ENCODE data around the gene TRAPPC5. TPM values are rescaled to one million over a fixed set of nuclear protein-coding genes. Genes with fewer than 3 reads are reported as not detected.

The TRAPPC5 gene
- total RNA-seq (2021; fragmentation: NEBNext Ultra II Directional; extraction: Animal tissue kit (Norgen Biotek cat#: 25700)) = 100 to 1,000 TPM; 143 to 179 (median 159) TPM
- long read RNA-seq, full-length matches to known transcripts = 145 of 145 reads
- long read RNA-seq, partial matches to known transcripts = 0 of 145 reads
- long read RNA-seq, other reads (novel, unspliced or antisense) = 0 of 145 reads

- Mint-ChIP-seq H3K27me3 (ENCODE audit: insufficient read depth) (peaks cover 15% of the 10 kb centered on the region), H3K36me3 (ENCODE audit: low read depth) (peaks cover 5% of the 10 kb centered on the region; the same call in 1 of the 2 replicates), H3K27ac (peak within 1 kb of the TSS; percentile 80), H3K4me3 (peak within 1 kb of the TSS; percentile 89), H3K4me1 (ENCODE audit: low read depth) (peaks cover 13% of the 10 kb centered on the region), H3K9me3 (no peaks in the 10 kb centered on the region)
- TF ChIP-seq CTCF (IDR thresholded peaks at IDR 0.05) = peak; percentile 96
- peak; percentile 61 for DNase-seq
Observed at GRCh38 chr19:7680606-7681339, at the start of gene TRAPPC5. Gene TRAPPC5, plus strand, starts transcription at chr19:7680833. Its CDS starts 1,421 bp downstream, at chr19:7682254.

- peaks cover 10% of the 10 kb centered on the region for H3K36me3 Mint-ChIP-seq (ENCODE audit: low read depth)
- no peaks in the 10 kb centered on the region for H3K9me3 Mint-ChIP-seq
- DNase-seq = no peak
- H3K27me3 Mint-ChIP-seq (ENCODE audit: insufficient read depth) = no peaks in the 10 kb centered on the region; the same call in none of the 2 replicates
- TF ChIP-seq CTCF (IDR thresholded peaks at IDR 0.05) = no peak
- H3K4me1 Mint-ChIP-seq (ENCODE audit: low read depth) = peaks cover 26% of the 10 kb centered on the region
- no peak overlapping the region for H3K4me3 Mint-ChIP-seq
- H3K27ac Mint-ChIP-seq = no peak overlapping the region
Observed at GRCh38 chr19:7631577-7631976, 49.1 kb upstream of the TRAPPC5 start.

GRCh38 chr19:7632340-7633203 is 48.1 kb upstream of the TRAPPC5 start:
- TF ChIP-seq CTCF (IDR thresholded peaks at IDR 0.05) = no peak
- Mint-ChIP-seq H3K27ac (no peak overlapping the region), H3K4me1 (ENCODE audit: low read depth) (peaks cover 26% of the 10 kb centered on the region), H3K27me3 (ENCODE audit: insufficient read depth) (no peaks in the 10 kb centered on the region; the same call in none of the 2 replicates), H3K4me3 (no peak overlapping the region), H3K9me3 (no peaks in the 10 kb centered on the region), H3K36me3 (ENCODE audit: low read depth) (peaks cover 5% of the 10 kb centered on the region; the same call in 1 of the 2 replicates)
- no peak for DNase-seq

- Mint-ChIP-seq H3K4me3 (no peak within 1 kb of the TSS), H3K27ac (no peak within 1 kb of the TSS), H3K4me1 (ENCODE audit: low read depth) (peaks cover 19% of the 10 kb centered on the region), H3K27me3 (ENCODE audit: insufficient read depth) (peaks cover 4% of the 10 kb centered on the region), H3K9me3 (no peaks in the 10 kb centered on the region), H3K36me3 (ENCODE audit: low read depth) (peaks cover 5% of the 10 kb centered on the region; the same call in 1 of the 2 replicates)
- no peak for TF ChIP-seq CTCF (IDR thresholded peaks at IDR 0.05)
- DNase-seq = no peak
Observed at GRCh38 chr19:7633698-7634097, 46.9 kb upstream of the TRAPPC5 start, which contains the start of gene PCP2. Gene PCP2, minus strand, starts transcription at chr19:7633719. Its CDS starts 262 bp downstream, at chr19:7633457.

- TF ChIP-seq CTCF (IDR thresholded peaks at IDR 0.05) = no peak
- Mint-ChIP-seq H3K9me3 (peaks cover 4% of the 10 kb centered on the region; the same call in 1 of the 2 replicates), H3K27ac (no peak overlapping the region), H3K4me3 (no peak overlapping the region), H3K4me1 (ENCODE audit: low read depth) (peaks cover 3% of the 10 kb centered on the region), H3K27me3 (ENCODE audit: insufficient read depth) (peaks cover 4% of the 10 kb centered on the region), H3K36me3 (ENCODE audit: low read depth) (no peaks in the 10 kb centered on the region)
- DNase-seq = no peak
Observed at GRCh38 chr19:7635670-7636069, 45.0 kb upstream of the TRAPPC5 start.

All from HFFc6 (cell line).